HG02840 (cell line): ENCODE data around the gene TMEM236.

Experiments used
- ATAC-seq: cut with Tn5 transposase; IDR thresholded peaks from one replicate; pipeline ENCODE4 v1.9.1; 2021; ENCODE audit warnings: mild to moderate bottlenecking, moderate library complexity, moderate number of reproducible peaks; ENCODE audit not compliant: unreplicated experiment, low FRiP score

The TMEM236 gene

GRCh38 chr10:17783751-17784150 lies 31.8 kb downstream of the TMEM236 start:
- ATAC-seq = no peak

- no peak for ATAC-seq
Observed at GRCh38 chr10:17784688-17785087, 32.7 kb downstream of the TMEM236 start.

GRCh38 chr10:17785276-17785930 lies 33.4 kb downstream of the TMEM236 start:
- no peak for ATAC-seq

- ATAC-seq = no peak
Observed at GRCh38 chr10:17787087-17787961, 35.3 kb downstream of the TMEM236 start.

- no peak for ATAC-seq
Observed at GRCh38 chr10:17788646-17789045, 36.6 kb downstream of the TMEM236 start.

- no peak for ATAC-seq
Observed at GRCh38 chr10:17789396-17789795, 37.4 kb downstream of the TMEM236 start.

- ATAC-seq = no peak
Observed at GRCh38 chr10:17790651-17791050, 38.6 kb downstream of the TMEM236 start.

- ATAC-seq = no peak
Observed at GRCh38 chr10:17792991-17793390, 41.0 kb downstream of the TMEM236 start.

- no peak for ATAC-seq
Observed at GRCh38 chr10:17793823-17794644, 42.0 kb downstream of the TMEM236 start.

- no peak for ATAC-seq
Observed at GRCh38 chr10:17795083-17795482, 43.1 kb downstream of the TMEM236 start.

- ATAC-seq = no peak
Observed at GRCh38 chr10:17795813-17796594, 44.0 kb downstream of the TMEM236 start.

GRCh38 chr10:17801507-17801906 lies 49.5 kb downstream of the TMEM236 start:
- ATAC-seq = no peak

GRCh38 chr10:17802350-17802749 lies 50.3 kb downstream of the TMEM236 start:
- ATAC-seq = no peak

GRCh38 chr10:17802976-17803375 lies 51.0 kb downstream of the TMEM236 start:
- ATAC-seq = no peak

GRCh38 chr10:17805330-17805729 lies 53.3 kb downstream of the TMEM236 start:
- no peak for ATAC-seq

GRCh38 chr10:17805921-17806577 lies 54.0 kb downstream of the TMEM236 start:
- ATAC-seq = no peak

GRCh38 chr10:17808971-17809841 lies 57.2 kb downstream of the TMEM236 start, which contains the start of gene MRC1:
Gene MRC1, plus strand, starts transcription at chr10:17809348. Its CDS starts 118 bp downstream, at chr10:17809466.
- ATAC-seq = no peak

GRCh38 chr10:17811146-17811865 lies 59.3 kb downstream of the TMEM236 start:
- ATAC-seq = no peak
